ENCODE measurements around the gene CCDC86. TPM values are rescaled to one million over a fixed set of nuclear protein-coding genes. Genes with fewer than 3 reads are reported as not detected.

CCDC86 gene
- polyA plus RNA-seq, 2 of the 4 experiments (the other 2 are of a cell fraction): 42.8 to 71.1 TPM

GRCh38 chr11:60847281-60847680 is 5.4 kb downstream of the CCDC86 start:
- Histone ChIP-seq H3K4me3 (no peak overlapping the region), H3K4me2 (no peak overlapping the region), H3K4me1 (peaks cover 14% of the 10 kb centered on the region; the same call in 1 of the 3 replicates), H3K27ac (no peak overlapping the region), H3K9me3 (no peaks in the 10 kb centered on the region)
- DNase-seq (ENCODE audit: low read depth in 1 of 2, low spot score in 1 of 2) (no peak), FAIRE-seq (no peak), ATAC-seq (no peak)
- WGBS (ENCODE audit: missing lambda C conversion rate): 74% methylated on average over 13 of the region's 13 CpGs
- ChIA-PET POLR2A (no interaction called here), CTCF (interaction anchor here (1.4 to 3.6 kb wide), 2 partner anchors 16 to 51 kb away, joined by 8 to 17 read pairs; no protein-coding TSS in a partner anchor)
- TF ChIP-seq BHLHE40 (IDR thresholded peaks at IDR 0.05; ENCODE audit: low read depth, low read length) (no peak), RARB (CRISPR knock-in tag; IDR thresholded peaks at IDR 0.05) (no peak)

- Histone ChIP-seq H3K4me3 (no peak overlapping the region), H3K9me3 (no peaks in the 10 kb centered on the region), H3K4me1 (peaks cover 14% of the 10 kb centered on the region; the same call in 1 of the 3 replicates), H3K4me2 (no peak overlapping the region), H3K27ac (no peak overlapping the region)
- WGBS (ENCODE audit: missing lambda C conversion rate): 91% methylated on average over 12 of the region's 12 CpGs
- ATAC-seq: no peak
- TF ChIP-seq CEBPB (IDR thresholded peaks at IDR 0.05) (no peak), USF2 (IDR thresholded peaks at IDR 0.05) (no peak), KDM1A (IDR thresholded peaks at IDR 0.05; ENCODE audit: low read depth) (no peak), NFE2L2 (conservative IDR thresholded peaks at IDR 0.05; ENCODE audit: low read length) (no peak), POLR2A (IDR thresholded peaks at IDR 0.05; ENCODE audit: low read length) (no peak)
- ChIA-PET POLR2A (no interaction called here), CTCF (interaction anchor here (3.6 kb wide), 1 partner anchor 51 kb away, joined by 17 read pairs; no protein-coding TSS in a partner anchor)
- DNase-seq (ENCODE audit: low read depth in 1 of 2, low spot score in 1 of 2): no peak
- no peak for FAIRE-seq
Measured at GRCh38 chr11:60847896-60848295, 6.0 kb downstream of the CCDC86 start.

GRCh38 chr11:60848714-60849151 is 6.8 kb downstream of the CCDC86 start:
- ChIA-PET POLR2A (no interaction called here), CTCF (interaction anchor here (1.3 to 3.6 kb wide), 3 partner anchors 18 to 50 kb away, joined by 4 to 21 read pairs (median 17); no protein-coding TSS in a partner anchor)
- ATAC-seq (no peak), FAIRE-seq (no peak), DNase-seq (ENCODE audit: low read depth in 1 of 2, low spot score in 1 of 2) (no peak)
- Histone ChIP-seq H3K4me2 (no peak overlapping the region), H3K9me3 (no peaks in the 10 kb centered on the region), H3K4me3 (no peak overlapping the region), H3K4me1 (peaks cover 10% of the 10 kb centered on the region; the same call in 1 of the 3 replicates), H3K27ac (no peak overlapping the region)
- 89% methylated on average over 10 of the region's 10 CpGs for WGBS (ENCODE audit: missing lambda C conversion rate)
- no peak for TF ChIP-seq HMGXB4 (CRISPR knock-in tag; IDR thresholded peaks at IDR 0.05; ENCODE audit: borderline replicate concordance)
- TF ChIP-seq ESRRA (IDR thresholded peaks at IDR 0.05; ENCODE audit: borderline replicate concordance, low read length): no peak

GRCh38 chr11:60849641-60850520 is 8.0 kb downstream of the CCDC86 start:
- ATAC-seq: no peak
- H3K27ac ChIP-seq: no peak overlapping the region
- H3K4me1 ChIP-seq: no peaks in the 10 kb centered on the region; the same call in 2 of the 3 replicates
- no peak for TF ChIP-seq GATA3 (IDR thresholded peaks at IDR 0.05; ENCODE audit: borderline replicate concordance)
- no peak for TF ChIP-seq RCOR1 (IDR thresholded peaks at IDR 0.05; ENCODE audit: low read depth, low read length)
- no peak for TF ChIP-seq JUNB (IDR thresholded peaks at IDR 0.05)
- no peak for TF ChIP-seq HES2 (IDR thresholded peaks at IDR 0.05)
- TF ChIP-seq FOSL2 (IDR thresholded peaks at IDR 0.05): no peak
- TF ChIP-seq FOSL2 (CRISPR knock-in tag; IDR thresholded peaks at IDR 0.05): no peak
- no peak for TF ChIP-seq POLR2AphosphoS2 (conservative IDR thresholded peaks at IDR 0.05; ENCODE audit: low read length)
- ChIA-PET POLR2A (no interaction called here), CTCF (interaction anchor here (1.2 to 3.6 kb wide), 8 partner anchors 18 to 90 kb away, joined by 4 to 21 read pairs (median 6); no protein-coding TSS in a partner anchor)
- no peak for FAIRE-seq
- H3K9me3 ChIP-seq: no peaks in the 10 kb centered on the region
- 84% methylated on average over 27 of the region's 29 CpGs for WGBS (ENCODE audit: missing lambda C conversion rate)
- no peak for DNase-seq (ENCODE audit: low read depth in 1 of 2, low spot score in 1 of 2)
- H3K4me2 ChIP-seq: no peak overlapping the region
- H3K4me3 ChIP-seq: no peak overlapping the region
